ENCODE data around the gene ARPC4.

GRCh38 chr3:9820543-9820942, 27.7 kb downstream of the ARPC4 start:
- TF ChIP-seq POLR2A (IDR thresholded peaks at IDR 0.05): no peak
- TF ChIP-seq CTCF (IDR thresholded peaks at IDR 0.05): no peak
- TF ChIP-seq EP300 (IDR thresholded peaks at IDR 0.05): no peak
